NCI-H2081 (cell line): ENCODE results near the gene CORO2B.

ENCODE experiments used
- DNase-seq, 2 experiments: peaks; one replicate each; lab custom pipeline; 2025; lab: John Stamatoyannopoulos, UW

CORO2B gene, protein sequence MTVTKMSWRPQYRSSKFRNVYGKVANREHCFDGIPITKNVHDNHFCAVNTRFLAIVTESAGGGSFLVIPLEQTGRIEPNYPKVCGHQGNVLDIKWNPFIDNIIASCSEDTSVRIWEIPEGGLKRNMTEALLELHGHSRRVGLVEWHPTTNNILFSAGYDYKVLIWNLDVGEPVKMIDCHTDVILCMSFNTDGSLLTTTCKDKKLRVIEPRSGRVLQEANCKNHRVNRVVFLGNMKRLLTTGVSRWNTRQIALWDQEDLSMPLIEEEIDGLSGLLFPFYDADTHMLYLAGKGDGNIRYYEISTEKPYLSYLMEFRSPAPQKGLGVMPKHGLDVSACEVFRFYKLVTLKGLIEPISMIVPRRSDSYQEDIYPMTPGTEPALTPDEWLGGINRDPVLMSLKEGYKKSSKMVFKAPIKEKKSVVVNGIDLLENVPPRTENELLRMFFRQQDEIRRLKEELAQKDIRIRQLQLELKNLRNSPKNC

DNA sequence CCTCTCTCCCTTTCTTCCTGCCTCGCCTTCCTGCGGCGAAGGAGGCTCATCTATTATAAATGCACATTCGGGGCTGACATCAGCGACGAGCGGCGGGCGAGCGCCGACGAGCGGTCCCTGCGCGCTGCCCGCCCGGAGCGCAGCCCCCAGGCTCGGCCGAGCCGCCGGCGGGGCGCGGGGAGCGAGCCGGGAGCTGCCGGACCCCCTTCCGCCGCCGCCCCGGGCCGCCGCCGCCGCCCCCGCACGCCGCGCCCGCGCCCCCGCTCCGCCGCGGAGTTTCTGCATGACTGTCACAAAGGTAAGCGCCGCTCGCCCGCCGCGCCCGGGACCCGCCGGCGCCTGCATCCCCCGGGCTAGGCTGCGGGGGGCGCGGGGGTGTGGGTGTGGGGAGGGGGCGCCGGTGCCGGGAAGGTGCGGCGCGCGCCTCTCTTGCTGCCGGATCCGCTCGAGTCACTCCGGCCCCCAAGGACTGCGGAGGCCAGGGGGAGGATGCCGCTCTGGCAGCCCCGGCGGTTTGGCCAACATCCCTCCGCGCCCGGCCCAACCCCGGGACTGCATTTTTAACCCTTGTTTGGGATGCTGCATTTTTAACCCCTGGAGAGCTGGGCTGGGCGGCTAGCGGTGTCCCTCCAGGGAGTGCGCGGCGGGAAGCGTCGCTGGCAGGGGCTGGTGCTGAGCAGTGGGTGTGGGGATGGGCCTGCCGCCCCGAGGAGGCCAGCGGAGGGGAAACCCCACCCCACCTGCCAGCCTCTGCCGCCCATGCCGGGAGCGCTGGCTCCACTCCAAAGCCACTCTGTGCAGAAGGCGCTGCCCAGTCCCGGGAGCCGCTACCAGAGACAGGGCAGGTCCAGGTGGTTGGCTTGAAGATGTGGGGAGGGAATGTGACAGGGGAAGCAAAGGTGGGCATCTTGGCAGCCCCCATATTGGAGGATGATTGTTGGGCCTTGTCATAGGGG is at the start of gene CORO2B:
Gene CORO2B (plus strand): TSS at position 14 of the 956 bp plus-strand sequence. CDS start 270 bp downstream, at position 284.
- DNase-seq: peak; percentile 33 to 58

DNA sequence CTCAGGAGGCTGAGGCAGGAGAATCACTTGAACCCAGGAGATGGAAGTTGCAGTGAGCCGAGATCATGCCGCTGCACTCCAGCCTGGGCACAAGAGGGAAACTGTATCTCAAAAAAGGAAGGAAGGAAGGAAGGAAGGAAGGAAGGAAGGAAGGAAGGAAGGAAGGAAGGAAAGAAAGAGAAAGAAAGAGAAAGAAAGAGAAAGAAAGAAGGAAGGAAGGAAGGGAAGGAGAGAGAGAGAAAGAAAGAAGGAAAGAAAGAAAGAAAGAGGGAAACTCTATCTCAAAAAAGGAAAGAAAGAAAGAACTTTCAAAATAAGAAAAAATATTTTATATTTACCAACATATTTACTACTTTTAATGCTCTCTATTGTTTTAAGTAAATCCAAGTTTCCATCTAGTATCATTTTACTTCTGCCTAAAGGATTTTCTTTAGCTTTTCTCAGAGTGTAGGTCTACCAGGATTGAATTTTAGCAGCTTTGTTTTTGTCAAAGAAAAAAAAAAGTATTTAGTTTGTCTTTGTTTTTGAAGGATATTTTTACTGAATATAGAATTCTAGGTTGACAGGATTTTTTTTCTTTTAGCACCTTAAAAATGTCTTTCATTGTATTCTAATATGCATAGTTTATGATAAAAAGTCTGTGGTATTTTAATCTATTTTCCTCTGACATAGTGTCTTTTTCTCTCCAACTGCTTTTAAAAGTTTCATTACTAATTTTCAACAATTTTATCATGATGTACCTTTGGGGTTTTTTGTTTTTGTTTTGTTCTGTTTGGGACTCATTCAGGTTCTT is 47.2 kb upstream of the CORO2B start:
- DNase-seq: no peak

DNA sequence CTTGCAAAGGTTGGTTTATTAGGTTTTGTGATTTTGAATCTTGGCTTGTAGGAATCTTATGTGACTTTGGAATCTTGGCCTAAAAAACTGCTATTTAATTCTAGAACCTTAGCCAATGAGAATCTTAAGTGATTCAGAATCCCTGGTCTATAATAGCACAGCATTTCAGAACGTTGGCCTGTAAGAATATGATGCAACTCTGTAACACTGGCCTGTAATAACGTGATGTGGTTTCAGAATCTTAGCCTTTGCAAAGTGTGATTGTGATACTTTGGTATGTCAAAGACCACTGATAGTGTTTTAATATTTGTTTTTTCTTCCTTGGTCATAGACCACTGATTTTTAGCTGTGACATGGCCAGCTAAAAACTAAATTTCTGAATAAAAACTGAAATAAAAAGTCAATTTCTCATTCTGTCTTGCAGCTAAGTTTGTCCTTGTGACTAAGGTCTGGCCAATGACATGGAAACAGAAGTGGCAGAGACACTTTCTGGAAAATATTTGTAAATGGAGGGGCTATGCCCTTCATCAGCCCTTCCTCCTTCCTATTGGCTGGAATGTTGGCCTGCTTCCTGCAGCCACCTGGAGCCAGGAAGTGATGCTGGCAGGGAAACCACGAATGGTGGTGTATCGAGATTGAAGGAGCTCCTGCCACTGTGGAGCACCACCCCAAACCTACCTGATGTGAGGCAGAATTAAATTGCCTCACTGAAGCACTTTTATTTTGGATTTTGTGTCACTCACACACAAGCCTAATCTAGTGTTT is 42.3 kb upstream of the CORO2B start:
- DNase-seq: no peak

DNA sequence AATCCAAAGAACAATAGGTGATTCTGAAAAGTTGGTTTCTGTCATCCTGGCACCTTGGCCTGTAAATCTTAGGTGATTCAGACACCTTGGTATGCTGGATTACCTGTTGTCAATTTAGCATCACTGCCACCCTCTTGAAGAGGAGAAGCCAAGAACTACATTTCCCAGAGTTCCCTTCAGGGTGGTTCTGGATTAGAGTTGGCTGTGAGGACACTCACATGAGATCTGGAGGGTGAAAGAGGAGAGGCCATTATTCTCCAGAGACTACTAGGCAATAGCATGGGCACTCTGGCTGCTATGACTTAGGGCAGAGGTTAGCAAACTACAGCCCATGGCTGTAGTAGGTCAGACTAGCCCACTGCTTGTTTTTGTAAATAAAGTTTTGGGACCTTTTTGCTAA is 41.7 kb upstream of the CORO2B start:
- no peak for DNase-seq

DNA sequence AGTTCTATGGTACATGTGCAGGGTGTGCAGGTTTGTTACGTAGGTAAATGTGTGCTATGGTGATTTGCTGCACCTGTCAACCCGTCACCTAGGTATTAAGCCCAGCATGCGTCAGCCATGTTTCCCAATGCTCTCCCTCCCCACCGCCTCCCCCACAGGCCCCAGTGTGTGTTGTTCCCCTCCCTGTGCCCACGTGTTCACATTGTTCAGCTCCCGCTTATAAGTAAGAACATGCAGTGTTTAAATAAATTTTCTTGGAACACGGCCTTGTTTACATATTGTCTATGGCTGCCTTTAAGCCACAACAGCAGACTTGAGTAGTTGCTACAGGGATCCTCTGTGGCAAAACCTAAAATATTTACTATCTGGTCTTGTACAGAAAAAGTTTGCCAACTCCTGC is 41.3 kb upstream of the CORO2B start:
- no peak for DNase-seq

DNA sequence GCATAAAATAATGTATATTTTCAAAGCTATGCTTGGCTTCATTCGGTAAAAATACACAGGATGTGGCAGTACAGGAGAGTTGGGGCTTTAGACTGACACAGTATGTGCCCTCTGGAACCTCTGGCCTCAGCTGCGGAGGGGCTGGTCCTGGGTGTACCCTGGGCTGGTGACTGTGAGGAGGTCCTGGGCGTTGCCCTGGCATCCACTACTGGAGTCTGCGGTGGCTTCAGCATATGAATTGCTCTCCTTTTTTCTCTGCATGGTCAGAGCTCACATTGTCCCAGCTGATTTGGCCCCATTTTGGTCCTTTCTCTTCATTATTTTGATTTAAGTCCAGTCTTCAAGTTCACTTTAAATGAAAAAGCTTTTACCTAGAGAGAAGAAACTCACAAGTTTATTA is 40.5 kb upstream of the CORO2B start:
- DNase-seq: no peak

DNA sequence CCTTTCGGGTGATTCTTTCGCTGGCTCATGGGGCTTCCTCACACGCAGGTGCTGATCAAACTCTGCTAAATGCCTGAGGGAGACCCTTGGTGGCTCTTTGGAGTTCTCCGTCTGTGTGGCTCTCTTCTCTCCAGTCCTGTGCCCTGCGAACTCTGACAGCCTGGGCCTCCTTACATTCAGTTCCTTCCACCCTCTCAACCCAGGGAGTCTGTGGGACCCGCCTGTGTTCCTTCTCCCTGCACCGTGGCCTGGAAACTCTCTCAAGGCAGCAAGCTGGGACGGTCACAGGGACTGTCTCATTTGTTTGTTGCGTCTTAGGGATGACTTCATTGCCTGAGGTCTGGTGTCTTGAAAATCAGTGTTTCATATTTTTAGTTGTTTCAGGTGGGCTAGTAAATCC is 37.0 kb upstream of the CORO2B start:
- DNase-seq: no peak

DNA sequence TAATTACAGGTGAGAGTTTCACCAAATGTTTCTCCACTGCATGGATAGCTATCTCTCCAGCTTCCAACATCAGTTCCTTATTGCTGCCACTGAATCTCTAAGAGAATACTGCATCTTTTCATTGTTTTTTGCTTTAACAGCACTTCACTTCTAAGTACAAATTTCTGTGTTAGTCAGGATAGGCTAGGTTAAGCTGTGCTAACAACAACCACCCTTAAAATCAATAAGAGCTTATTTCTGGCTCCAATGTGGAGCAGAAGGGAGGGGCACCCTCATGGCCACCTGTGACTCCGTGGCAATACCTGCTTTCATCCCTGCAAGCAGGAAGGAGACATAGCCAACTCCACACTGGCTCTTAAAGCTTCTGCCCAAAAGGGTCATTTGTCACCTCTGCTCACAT is 36.4 kb upstream of the CORO2B start:
- DNase-seq: no peak

DNA sequence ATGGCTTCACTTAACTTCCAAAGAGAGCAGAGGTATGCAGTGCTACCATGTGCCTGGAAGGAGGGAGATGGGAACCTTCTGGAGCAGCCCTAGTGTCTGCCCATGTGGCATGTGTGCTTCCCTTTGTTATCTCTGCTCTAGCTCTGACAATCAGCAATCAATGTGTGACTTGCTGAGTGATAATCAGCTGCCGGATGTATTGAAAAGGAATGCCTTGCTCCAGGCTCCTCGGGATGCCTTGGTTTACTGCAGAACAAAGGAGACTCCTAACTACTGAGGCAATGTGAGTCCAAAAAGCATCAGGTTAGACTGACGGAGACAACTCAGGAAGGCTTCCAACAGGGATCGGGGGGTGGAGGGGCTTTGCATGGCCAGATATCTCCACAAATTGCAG is 36.0 kb upstream of the CORO2B start:
- DNase-seq: no peak

DNA sequence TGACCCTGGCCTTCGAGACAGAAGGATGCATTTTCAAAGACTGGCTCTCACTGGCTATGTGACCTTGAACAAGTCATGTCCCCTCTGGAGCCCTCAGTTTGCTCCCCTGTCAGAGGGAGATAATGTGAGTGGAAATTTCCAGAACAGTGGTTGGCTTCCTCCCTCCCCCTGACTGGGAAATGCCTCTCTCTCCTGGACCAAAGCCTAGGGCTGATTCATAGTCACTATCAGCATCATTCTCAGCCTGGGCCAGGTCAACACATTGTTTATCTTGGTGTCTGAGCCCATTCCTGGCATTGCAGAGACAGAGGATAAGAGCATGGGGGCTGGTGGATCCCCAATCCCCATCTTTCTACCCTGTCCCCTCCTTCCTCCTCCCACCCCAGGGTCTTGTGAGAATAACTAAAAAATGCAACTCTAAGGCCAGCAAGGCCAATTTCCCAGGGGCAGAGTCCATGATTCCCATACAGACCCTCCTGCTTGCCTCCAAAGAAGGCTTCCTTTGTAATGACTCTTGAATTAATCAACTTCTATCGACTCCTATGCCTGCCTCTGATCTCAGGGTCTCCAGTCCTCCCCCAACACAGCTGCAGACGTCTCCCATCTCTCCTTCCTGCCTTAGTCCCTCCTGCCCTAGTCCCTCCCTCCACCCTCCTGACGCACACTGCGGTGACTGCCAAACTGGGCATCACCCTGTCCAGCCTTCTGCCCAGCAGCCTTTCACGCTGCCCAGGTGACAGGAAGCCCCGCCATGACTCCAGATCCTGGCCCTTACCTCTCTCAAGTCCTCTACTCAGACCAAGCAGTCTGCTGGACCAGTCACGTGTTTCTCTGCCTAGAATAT is 35.4 kb upstream of the CORO2B start:
- no peak for DNase-seq

DNA sequence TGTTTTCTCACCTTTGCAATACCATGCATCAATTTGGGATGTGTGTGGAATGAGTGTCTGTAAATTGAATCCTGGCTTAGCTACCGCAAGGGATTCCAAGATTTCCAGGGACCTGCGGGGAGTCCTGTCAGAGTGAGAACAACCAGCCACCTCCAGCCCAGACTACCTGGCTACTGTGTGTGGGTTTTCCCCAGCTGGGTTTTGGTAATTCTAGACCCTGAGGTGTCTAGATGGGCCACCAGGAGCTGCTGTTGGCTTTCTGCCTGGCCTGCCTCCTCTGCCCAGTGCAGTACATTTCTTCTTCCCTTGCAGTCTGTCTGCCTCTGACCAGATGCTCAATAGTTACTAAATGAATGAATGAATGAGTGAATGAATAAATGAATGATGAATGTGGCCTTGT is 32.5 kb upstream of the CORO2B start:
- DNase-seq: no peak

DNA sequence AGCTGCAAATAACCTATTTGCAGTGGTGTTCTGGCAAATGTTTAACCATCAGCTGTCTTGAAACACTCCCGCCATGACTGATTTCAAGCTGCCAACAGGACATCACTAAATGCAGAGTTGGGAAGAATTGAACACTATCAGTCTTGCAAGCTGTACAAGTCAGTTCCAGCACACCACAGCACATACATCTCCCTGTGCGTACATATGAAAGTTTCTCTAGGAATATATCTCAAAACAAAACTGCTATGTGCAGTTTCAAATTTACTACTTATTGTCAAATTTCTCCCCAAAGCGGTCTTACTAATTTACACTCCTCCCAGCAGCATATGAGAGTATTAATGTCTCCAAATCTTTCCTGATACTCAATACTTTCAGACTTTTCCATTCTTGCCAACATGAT is 30.4 kb upstream of the CORO2B start:
- DNase-seq: no peak

DNA sequence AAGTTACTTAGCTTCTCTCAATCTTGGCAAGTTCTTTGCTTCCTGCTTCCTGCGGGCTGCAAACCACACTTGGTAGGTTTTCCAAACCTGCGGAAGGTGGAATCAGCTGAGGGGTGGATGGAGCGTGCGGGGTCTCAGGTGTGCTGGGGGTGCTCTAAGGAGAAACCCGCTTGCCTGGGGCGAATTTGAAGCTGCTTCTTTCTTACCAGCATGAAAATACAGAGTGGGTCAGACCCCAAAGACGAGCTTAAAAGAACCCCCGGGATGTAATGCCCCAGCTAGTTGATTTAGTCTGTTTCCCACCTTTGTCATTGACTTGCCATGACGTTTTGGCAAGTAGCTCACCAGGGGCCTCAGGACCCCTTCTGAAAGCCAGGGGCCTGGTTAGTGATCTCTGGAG is 28.8 kb upstream of the CORO2B start:
- DNase-seq: no peak

DNA sequence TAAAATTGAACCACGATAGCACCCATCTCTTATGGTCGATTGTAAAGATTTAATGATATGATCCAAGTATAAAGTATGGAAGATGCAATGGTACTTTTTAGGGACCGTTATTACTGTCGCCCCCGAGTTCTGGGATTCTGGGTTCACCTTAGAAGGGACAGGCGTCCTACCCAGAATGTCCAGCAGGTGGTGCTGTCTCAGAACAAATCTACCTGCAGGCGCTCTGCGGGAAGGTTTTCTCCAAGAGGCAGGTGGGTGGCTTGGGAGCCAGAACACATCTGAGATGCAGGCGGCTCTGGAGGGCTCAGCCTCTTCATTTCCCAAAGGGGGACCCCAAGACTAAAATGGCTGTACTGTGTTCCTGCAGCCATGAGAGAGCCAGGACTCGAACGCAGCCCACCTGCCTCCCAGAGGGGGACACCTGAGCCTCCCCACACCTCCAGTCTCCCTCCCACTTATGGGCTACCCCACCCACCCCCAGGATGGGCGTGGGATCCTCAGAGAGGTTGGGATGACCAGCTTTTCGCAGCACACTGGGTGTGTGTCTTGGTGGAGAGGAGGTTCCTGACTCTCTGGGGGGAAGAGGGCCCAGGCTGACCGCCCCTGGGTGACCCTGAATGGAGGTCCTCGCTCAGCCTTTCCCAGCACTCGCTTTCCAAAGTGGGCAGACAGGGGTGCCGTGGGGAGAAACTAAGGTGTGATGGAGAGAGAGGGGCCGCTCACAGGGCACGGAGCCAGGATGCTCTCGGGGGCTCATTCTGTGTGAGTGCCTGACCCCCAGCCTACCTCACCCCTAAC is 28.1 kb upstream of the CORO2B start:
- peak; percentile 61 to 73 for DNase-seq

DNA sequence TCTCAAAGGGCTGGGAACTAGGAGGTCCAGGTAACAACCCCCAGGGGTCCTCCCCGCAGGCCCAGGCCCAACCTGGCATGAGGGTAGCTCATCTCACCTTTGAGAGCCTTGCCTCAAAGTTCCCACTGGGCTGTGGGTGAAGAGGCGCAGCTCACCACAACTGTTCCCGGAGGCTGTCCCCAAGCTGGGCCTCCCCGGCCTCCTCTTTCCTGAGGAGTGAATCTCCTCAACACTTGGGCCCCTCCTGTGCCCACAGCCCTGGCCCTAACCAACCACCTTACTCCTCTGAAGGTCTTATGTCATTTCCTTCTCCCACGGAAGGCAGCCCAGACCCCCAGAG is 27.5 kb upstream of the CORO2B start:
- no peak for DNase-seq

DNA sequence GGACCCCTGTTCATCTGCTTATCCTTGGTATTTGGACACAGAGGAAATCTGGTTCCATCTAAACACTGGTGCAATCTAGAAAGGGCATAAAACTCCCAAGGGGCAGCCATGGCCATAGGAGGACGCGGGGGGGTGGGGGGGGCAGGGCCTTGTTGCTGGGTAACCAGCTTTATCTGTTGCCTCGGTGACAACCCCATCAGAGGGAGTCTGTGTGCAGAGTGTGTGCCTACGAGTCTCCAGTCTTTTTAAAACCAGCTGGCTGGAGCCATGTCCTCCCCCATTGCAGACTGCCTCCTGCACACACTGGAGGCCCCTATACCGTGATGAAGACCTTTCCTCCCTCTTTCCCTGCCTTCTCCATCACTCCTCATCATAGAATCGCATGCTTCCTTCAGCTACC is 26.4 kb upstream of the CORO2B start:
- DNase-seq: no peak

DNA sequence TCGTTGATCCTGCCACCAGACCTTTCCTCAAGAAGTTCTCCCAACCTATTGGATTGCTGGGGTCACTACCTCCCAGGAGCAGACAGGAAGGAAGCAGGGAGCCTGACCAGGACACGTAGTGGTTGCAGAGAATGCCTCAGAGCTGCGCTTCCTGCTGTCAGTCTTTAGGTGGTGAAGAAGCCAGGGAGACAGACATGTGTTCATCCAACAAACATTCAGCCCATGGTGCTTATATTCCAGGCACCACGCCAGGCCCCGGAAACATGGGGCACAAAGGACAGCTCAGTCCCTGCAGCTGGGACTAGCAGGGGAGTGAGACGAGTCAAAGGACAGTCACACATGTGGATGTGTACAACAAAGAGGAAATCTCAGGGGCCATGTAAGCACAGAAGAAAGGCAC is 26.0 kb upstream of the CORO2B start:
- DNase-seq: peak in 1 of 2 experiments; percentile 10

DNA sequence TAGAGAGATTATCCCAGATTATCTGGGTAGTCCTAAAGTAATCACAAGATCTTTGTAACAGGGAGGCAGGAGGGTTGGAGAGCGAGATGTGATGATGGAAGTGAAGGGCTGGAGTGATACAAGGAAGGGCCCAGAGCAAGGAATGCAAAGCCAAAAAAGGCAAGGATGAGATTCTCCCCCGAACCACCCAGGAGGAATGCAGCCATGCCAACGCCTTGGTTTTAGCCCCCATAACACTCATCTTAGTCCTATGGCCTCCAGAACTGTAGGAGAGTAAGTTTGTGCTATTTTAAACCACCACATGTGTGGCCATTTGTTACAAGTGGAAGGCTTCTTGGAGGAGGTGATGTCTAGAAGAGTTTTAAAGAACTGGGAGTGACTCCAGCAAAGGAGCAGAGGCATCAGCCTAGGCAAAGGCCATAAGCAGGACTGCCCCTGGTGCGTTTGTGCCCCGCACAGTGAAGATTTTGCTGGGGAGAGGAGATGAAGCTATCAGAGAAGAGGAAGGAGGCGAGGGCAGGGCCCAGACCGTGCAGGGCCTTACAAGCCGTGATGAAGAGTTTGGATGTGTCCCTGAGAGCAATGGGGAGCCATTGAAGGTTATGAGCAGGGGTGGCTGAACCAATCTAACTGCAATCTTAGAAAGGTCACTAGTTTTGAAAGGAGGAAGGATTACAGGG is 25.3 kb upstream of the CORO2B start:
- DNase-seq: no peak
